ENCODE results near the gene EVI5L.

DNA sequence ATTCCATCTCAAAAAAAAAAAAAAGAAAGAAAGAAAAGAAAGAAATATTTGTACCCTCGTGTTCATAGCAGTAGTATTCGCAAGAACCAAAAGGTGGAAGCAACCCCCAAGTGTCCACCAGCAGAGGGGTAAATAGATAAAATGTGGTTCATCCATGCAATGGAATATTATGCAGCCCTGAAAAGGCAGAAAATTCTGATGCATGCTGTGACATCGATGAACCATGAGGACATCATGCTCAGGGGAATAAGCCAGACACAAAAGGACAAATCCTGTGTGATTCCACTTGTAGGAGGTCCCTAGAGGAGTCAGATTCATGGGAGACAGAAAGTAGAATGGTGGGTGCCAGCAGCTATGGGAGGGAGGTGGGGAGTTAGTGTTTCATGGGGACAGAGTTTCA lies 51.9 kb downstream of the EVI5L start:
- TF ChIP-seq CTCF (IDR thresholded peaks at IDR 0.05; ENCODE audit: low read depth, low read length, missing input control), result no peak
- no peak for TF ChIP-seq SP1 (IDR thresholded peaks at IDR 0.05)
- no peak for TF ChIP-seq TAF1 (conservative IDR thresholded peaks at IDR 0.05)
- no peak for TF ChIP-seq RAD21 (IDR thresholded peaks at IDR 0.05)
- TF ChIP-seq GABPA (IDR thresholded peaks at IDR 0.05 in 1 of 2, conservative IDR thresholded peaks at IDR 0.05 in 1 of 2), result no peak
- no peak for TF ChIP-seq ATF3 (IDR thresholded peaks at IDR 0.05)
- TF ChIP-seq REST (IDR thresholded peaks at IDR 0.05), result no peak
- no peak for TF ChIP-seq ZBTB33 (IDR thresholded peaks at IDR 0.05)
- no peak for TF ChIP-seq FOXA1 (IDR thresholded peaks at IDR 0.05)
